SU-DHL-6 (cell line): Measurements from ENCODE around the gene FAH.

Experiments used
- H2AFZ ChIP-seq: fragments of 200-600 bp; sonication (generic); 2 replicates; pipeline ENCODE4 v1.6.1; 2014; ENCODE audit warnings: low read depth, mild to moderate bottlenecking, moderate library complexity, mixed read lengths, antibody characterized with exemption, low read length; ENCODE audit not compliant: severe bottlenecking
- H3F3A ChIP-seq: fragments of 200-600 bp; shearing (Covaris generic); 2 replicates; pipeline ENCODE4 v1.6.0; 2016; ENCODE audit warnings: antibody characterized with exemption, mild to moderate bottlenecking; ENCODE audit not compliant: insufficient read depth
- H3K27ac ChIP-seq: fragments of 200-600 bp; sonication (generic); 2 replicates; pipeline ENCODE4 v1.5.1; 2016; ENCODE audit warnings: low read depth, mild to moderate bottlenecking, low read length, moderate library complexity, mixed read lengths
- H3K27me3 ChIP-seq: fragments of 200-600 bp; sonication (generic), shearing (Covaris generic); 2 replicates; pipeline ENCODE4 v1.6.0; 2014; ENCODE audit warnings: mild to moderate bottlenecking, low read length
- H3K36me3 ChIP-seq: fragments of 200-600 bp; sonication (generic); 2 replicates; pipeline ENCODE4 v1.6.1; 2014; ENCODE audit warnings: mild to moderate bottlenecking, low read length, mixed read lengths
- H3K4me2 ChIP-seq: fragments of 300-600, 200-600 bp; shearing (Covaris generic), sonication (generic); 2 replicates; pipeline ENCODE4 v1.6.0; 2014; ENCODE audit warnings: low read length, low read depth, mild to moderate bottlenecking; ENCODE audit not compliant: poor library complexity, severe bottlenecking
- H3K4me3 ChIP-seq: fragments of 200-600 bp; sonication (generic); 2 replicates; pipeline ENCODE4 v1.5.1; 2014; ENCODE audit warnings: antibody characterized with exemption, low read length, mild to moderate bottlenecking, mixed read lengths; ENCODE audit not compliant: insufficient read depth, poor library complexity, severe bottlenecking
- H3K79me2 ChIP-seq: fragments of 200-600 bp; sonication (generic); 2 replicates; pipeline ENCODE4 v1.6.1; 2014; ENCODE audit warnings: mild to moderate bottlenecking, low read length, moderate library complexity; ENCODE audit not compliant: insufficient read depth
- H3K9ac ChIP-seq: fragments of 200-600 bp; sonication (generic); 2 replicates; pipeline ENCODE4 v1.7.0; 2014; ENCODE audit warnings: mild to moderate bottlenecking, low read length
- H3K9me2 ChIP-seq: fragments of 200-600 bp; sonication (generic); replicated peaks from 2 replicates; pipeline ENCODE4 v1.6.1; 2014; ENCODE audit warnings: low read length; ENCODE audit not compliant: insufficient read depth
- H3K9me3 ChIP-seq: fragments of 200-600 bp; sonication (generic); 2 replicates; pipeline ENCODE4 v1.6.1; 2014; ENCODE audit warnings: low read length, mixed read lengths; ENCODE audit not compliant: insufficient read depth
- H4K20me1 ChIP-seq: fragments of 200-600 bp; sonication (generic); 2 replicates; pipeline ENCODE4 v1.6.1; 2014; ENCODE audit warnings: low read depth, mild to moderate bottlenecking, antibody characterized with exemption, low read length, moderate library complexity, mixed read lengths
- CTCF ChIP-seq: fragments of 200-600 bp; sonication (generic); IDR thresholded peaks from one replicate; pipeline ENCODE4 v1.5.1; 2017; ENCODE audit warnings: antibody characterized with exemption, mild to moderate bottlenecking, low read length, moderate library complexity; ENCODE audit not compliant: insufficient read depth, poor library complexity, severe bottlenecking
- EZH2phosphoT487 ChIP-seq: fragments of 200-600 bp; sonication (generic), shearing (Covaris generic); conservative IDR thresholded peaks from 2 replicates; pipeline ENCODE4 v1.6.1; 2018; ENCODE audit warnings: mild to moderate bottlenecking, antibody characterized with exemption, low read length, moderate library complexity, mixed read lengths

The FAH gene

GRCh38 chr15:80179935-80180334 lies 27.1 kb downstream of the FAH start:
- no peak overlapping the region for H3K4me2 ChIP-seq
- no peaks in the 10 kb centered on the region for H3K9me2 ChIP-seq
- H3K27me3 ChIP-seq = no peaks in the 10 kb centered on the region
- TF ChIP-seq EZH2phosphoT487 (no peak), CTCF (no peak)
- no peaks in the 10 kb centered on the region for H4K20me1 ChIP-seq
- no peak overlapping the region for H2AFZ ChIP-seq
- no peaks in the 10 kb centered on the region for H3F3A ChIP-seq
- no peak overlapping the region for H3K4me3 ChIP-seq
- H3K9me3 ChIP-seq = no peaks in the 10 kb centered on the region
- no peaks in the 10 kb centered on the region for H3K36me3 ChIP-seq
- no peak overlapping the region for H3K27ac ChIP-seq
- H3K79me2 ChIP-seq = no peaks in the 10 kb centered on the region
- H3K9ac ChIP-seq = no peak overlapping the region

GRCh38 chr15:80180468-80180867 lies 27.7 kb downstream of the FAH start:
- no peaks in the 10 kb centered on the region for H3K36me3 ChIP-seq
- no peak overlapping the region for H3K27ac ChIP-seq

GRCh38 chr15:80180986-80181385 lies 28.2 kb downstream of the FAH start:
- no peak overlapping the region for H3K4me3 ChIP-seq

More at GRCh38 chr15:80180468-80180867, 27.7 kb downstream of the FAH start:
- Histone ChIP-seq H3K9me3 (no peaks in the 10 kb centered on the region), H3K4me3 (no peak overlapping the region), H3K9me2 (no peaks in the 10 kb centered on the region), H2AFZ (no peak overlapping the region), H3F3A (no peaks in the 10 kb centered on the region), H3K4me2 (no peak overlapping the region), H3K9ac (no peak overlapping the region), H3K27me3 (no peaks in the 10 kb centered on the region), H3K79me2 (no peaks in the 10 kb centered on the region), H4K20me1 (no peaks in the 10 kb centered on the region)
- TF ChIP-seq CTCF (no peak), EZH2phosphoT487 (no peak)

More at GRCh38 chr15:80180986-80181385, 28.2 kb downstream of the FAH start:
- H3K27ac ChIP-seq = no peak overlapping the region
- TF ChIP-seq CTCF = no peak
- TF ChIP-seq EZH2phosphoT487 = no peak
- no peaks in the 10 kb centered on the region for H4K20me1 ChIP-seq
- H2AFZ ChIP-seq = no peak overlapping the region
- no peaks in the 10 kb centered on the region for H3K36me3 ChIP-seq
- H3K4me2 ChIP-seq = no peak overlapping the region
- no peaks in the 10 kb centered on the region for H3F3A ChIP-seq
- H3K9me3 ChIP-seq = no peaks in the 10 kb centered on the region
- no peaks in the 10 kb centered on the region for H3K79me2 ChIP-seq
- no peaks in the 10 kb centered on the region for H3K9me2 ChIP-seq
- no peaks in the 10 kb centered on the region for H3K27me3 ChIP-seq
- H3K9ac ChIP-seq = no peak overlapping the region
